ENCODE measurements around the gene ZNF518A.
"Not testable (repeated sequence)": the region's sequence is repeated elsewhere in the genome, so short reads cannot be mapped to it uniquely, and the experiment has no call there.

The ZNF518A gene

DNA sequence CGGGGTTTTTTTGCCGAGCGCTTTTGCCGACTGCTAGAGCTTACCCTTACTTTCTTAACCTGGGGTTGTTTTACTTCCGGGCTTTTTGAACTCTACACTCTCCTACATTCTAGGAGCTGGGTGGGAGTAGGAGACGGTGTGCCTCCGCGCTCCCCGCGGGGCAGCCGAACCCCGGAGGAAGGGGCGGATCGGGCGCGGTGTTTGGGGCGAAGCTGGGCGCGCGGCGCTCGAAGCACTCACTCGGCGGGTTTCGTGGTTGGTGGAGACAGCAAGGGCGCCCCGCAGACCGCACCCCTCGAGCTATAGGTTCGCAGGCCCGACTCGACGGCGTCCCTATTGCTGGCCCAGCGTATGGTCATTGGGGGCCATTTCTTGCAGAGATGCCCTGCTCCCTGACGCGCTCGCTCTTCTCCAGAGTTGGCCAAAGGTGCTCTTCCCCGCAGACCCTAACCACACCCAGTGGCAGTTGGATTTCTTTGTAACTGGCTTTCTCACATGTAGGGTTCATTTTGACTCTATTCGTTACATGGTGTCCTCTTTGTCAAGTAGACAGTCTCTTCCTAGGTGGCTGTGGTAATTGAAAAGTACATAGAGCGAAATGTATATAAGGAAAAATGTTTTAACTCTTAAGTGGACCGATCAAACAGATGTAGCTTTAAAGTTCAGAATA lies 364 bp downstream of the ZNF518A start:
- no peak for FAIRE-seq
- DNase-seq (ENCODE audit: insufficient read length, low spot score): peak; percentile 37

DNA sequence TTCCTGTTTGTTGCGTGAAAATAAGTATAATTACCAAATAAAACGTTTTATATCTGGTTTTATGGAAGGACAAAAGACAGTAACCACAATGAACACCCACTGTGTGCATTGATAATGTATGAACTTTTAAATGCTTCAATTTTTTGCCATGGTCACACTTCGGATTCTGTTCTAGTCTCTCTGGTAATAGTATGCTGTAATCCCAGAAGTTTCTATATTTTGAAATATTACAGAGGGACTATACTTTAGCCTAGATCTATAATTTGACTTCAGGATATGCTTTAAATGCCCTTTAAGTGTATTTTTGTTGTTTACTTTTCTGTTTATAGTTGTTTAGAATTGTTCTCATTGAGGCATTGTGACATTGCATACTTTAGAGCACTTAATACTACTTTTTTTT lies 1.5 kb downstream of the ZNF518A start:
- peak; percentile 68 for FAIRE-seq
- no peak for DNase-seq (ENCODE audit: insufficient read length, low spot score)

- no peak for FAIRE-seq
- no peak for DNase-seq (ENCODE audit: insufficient read length, low spot score)
Measured at GRCh38 chr10:96133135-96133534, 3.0 kb downstream of the ZNF518A start.

- no peak for DNase-seq (ENCODE audit: insufficient read length, low spot score)
- FAIRE-seq: no peak
Measured at GRCh38 chr10:96136810-96137209, 6.7 kb downstream of the ZNF518A start.

DNA sequence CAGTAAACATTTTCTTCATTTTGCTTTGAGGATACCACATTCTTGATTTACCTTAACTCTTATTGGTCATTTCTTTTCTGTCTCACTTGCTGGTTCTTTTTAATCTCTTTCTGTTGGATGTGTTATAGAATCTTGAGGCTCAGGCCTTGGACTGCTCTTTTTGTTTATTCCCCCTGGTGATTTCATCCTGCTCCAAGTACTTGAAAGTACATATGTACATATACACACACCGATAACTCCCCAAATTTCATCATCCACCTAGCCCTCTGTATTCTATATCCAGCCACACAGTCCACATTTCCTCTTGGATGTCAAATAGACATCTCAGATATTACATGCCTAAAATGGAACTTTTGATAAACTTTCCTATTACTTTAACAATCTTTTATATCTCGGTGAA lies 7.5 kb downstream of the ZNF518A start:
- FAIRE-seq: peak; percentile 48
- no peak for DNase-seq (ENCODE audit: insufficient read length, low spot score)

DNA sequence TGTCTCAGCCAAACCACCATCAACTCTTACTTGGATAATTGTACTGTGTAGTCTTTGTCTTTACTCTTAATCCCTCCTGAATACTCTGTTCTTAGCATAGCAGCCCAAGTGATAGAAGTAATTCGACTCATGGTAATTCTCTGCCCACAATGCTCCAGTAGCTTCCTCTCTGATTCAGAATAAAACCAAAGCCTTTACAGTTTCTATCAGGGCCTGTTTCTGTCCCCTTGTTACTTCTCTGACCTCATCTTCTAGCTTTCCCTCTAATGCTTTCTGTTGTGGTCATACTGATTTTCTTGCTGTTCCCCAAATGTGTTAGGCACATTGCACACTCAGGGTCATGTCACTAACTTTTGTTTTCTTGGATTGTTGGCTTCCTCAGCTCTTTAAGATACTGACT lies 8.0 kb downstream of the ZNF518A start:
- DNase-seq (ENCODE audit: insufficient read length, low spot score) (peak; percentile 28), FAIRE-seq (peak; percentile 98)

DNA sequence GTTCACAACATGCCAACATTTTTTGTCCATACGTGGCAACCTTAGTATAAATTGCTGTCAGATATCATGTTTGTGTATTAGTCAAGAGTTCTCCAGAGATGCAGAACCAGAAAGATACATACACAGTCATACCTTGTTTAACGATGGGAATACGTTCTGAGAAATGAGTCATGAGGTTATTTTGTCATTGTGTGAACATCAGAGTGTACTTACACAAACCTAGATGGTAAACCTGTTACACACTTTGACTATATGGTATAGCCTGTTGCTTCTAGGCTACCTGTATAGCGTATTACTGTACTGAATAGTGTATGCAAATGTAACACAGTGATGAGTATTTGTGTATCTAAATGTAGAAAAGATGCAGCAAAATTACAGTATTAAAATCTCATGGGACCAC lies 22.3 kb downstream of the ZNF518A start:
- DNase-seq (ENCODE audit: insufficient read length, low spot score): no peak
- FAIRE-seq: no peak

DNA sequence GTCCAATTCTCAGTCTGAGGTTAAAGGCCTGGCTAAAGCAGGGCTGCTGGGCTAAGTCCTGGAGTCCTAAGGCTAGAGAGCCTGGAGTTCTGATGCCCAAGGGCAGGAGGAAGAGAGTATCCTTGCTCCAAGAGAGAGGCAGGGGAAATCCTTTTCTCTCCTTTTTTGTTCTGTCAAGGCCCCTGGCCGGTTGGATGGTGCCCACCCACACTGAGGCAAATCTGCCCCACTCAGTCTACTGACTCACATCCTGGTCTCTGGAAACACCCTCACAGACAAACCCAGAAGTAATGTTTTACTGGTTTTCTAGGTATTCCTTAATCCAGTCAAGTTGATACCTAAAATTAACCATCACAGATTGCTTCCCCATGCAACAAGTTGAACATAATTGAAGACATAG lies 23.0 kb downstream of the ZNF518A start:
- no peak for DNase-seq (ENCODE audit: insufficient read length, low spot score)

DNA sequence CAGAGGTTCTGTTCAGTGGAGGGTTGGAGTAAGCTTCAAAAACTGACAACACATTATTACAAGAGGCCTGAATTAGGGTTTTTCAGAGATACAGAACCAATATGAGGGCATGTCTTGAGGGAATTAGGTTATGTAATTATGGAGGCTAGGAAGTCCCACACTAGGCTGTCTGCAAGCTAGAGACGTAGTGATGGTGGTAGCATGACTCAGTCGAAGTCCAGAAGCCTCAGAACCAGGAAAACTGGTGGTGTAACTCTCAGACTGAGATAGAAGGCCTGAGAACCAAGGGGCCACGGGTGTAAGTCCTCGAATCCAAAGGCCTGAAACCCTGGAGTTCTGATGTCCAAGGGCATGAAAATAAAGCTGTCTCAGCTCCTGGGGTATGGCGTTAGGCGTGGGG lies 35.6 kb downstream of the ZNF518A start:
- no peak for FAIRE-seq
- no peak for DNase-seq (ENCODE audit: insufficient read length, low spot score)

More for the DNA sequence above, 23.0 kb downstream of the ZNF518A start:
- FAIRE-seq: no peak

- DNase-seq (ENCODE audit: insufficient read length, low spot score) (no peak), FAIRE-seq (no peak)
Measured at GRCh38 chr10:96168546-96168945, 38.4 kb downstream of the ZNF518A start.

DNA sequence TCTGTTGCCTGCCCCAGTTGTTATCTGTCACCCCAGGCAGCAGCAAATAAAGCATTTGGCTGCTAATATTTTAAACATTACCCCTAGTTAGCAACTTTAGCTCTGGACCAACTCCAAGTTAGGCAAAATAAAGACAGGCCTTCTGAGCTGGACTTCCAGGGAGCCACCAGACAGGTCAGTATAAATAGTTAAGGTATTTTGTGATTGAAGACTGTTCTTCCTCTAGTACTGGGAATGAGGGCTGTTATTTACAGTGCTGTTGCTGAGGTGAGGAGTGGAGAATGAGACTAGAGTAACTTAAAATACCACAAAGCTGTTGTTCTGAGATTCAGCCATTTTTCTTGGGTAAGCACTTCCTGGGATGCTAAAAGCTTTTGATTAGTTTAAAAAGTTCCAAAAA lies 40.1 kb downstream of the ZNF518A start:
- DNase-seq (ENCODE audit: insufficient read length, low spot score) (no peak), FAIRE-seq (peak; percentile 42)

GRCh38 chr10:96172666-96173065 lies 42.6 kb downstream of the ZNF518A start:
- no peak for FAIRE-seq

GRCh38 chr10:96176985-96177384 lies 46.9 kb downstream of the ZNF518A start:
- DNase-seq (ENCODE audit: insufficient read length, low spot score) (no peak), FAIRE-seq (no peak)

More at GRCh38 chr10:96172666-96173065, 42.6 kb downstream of the ZNF518A start:
- DNase-seq (ENCODE audit: insufficient read length, low spot score): no peak

- DNase-seq (ENCODE audit: insufficient read length, low spot score): no peak
- no peak for FAIRE-seq
Measured at GRCh38 chr10:96188421-96188820, 58.3 kb downstream of the ZNF518A start.

DNA sequence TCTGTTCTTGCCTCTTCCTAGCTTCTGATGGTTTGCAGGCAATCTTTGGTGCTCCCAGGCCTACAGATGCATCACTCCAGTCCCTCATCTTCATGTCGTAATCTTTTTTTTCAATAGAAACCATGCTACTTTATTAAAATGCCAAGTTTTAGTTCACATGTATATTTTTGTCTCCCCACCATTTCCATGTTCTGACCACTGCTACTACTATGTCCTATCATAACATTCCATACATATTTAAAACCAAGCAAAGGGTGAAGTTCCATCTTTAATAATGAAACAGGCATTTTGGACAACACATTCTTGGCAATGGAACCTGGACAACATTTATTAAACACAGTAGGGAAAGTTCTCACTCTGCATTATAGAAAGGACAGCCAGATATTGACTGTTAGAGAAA lies 58.8 kb downstream of the ZNF518A start:
- DNase-seq (ENCODE audit: insufficient read length, low spot score) (no peak), FAIRE-seq (no peak)

DNA sequence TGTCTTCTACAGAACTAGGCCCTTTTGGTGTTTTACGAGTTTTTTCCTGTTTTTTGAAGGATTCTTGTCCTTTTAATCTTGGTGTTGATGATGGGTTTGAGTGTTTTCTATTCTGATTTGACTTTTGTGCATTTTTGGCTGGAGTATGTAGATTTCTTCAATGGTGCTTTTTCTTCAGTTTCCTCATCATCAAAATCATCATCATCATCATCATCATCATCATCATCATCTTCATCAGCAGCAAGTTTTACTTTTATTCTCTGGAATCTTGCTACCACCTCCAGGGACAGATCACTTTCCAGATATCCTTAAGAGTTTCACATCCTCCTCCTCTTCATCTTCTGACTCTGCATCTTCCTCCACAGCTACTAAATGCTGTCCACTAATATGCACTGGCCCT lies 59.4 kb downstream of the ZNF518A start:
- not testable (repeated sequence) for DNase-seq (ENCODE audit: insufficient read length, low spot score)
- peak; percentile 47 for FAIRE-seq

- DNase-seq (ENCODE audit: insufficient read length, low spot score): no peak
- FAIRE-seq: no peak
Measured at GRCh38 chr10:96201525-96201924, 71.4 kb downstream of the ZNF518A start.

- FAIRE-seq (no peak), DNase-seq (ENCODE audit: insufficient read length, low spot score) (no peak)
Measured at GRCh38 chr10:96205580-96205979, 75.5 kb downstream of the ZNF518A start.

- FAIRE-seq: peak; percentile 98
- DNase-seq (ENCODE audit: insufficient read length, low spot score): peak; percentile 19
Measured at GRCh38 chr10:96208271-96208670, 78.2 kb downstream of the ZNF518A start.

- no peak for DNase-seq (ENCODE audit: insufficient read length, low spot score)
- no peak for FAIRE-seq
Measured at GRCh38 chr10:96208946-96209345, 78.8 kb downstream of the ZNF518A start.

DNA sequence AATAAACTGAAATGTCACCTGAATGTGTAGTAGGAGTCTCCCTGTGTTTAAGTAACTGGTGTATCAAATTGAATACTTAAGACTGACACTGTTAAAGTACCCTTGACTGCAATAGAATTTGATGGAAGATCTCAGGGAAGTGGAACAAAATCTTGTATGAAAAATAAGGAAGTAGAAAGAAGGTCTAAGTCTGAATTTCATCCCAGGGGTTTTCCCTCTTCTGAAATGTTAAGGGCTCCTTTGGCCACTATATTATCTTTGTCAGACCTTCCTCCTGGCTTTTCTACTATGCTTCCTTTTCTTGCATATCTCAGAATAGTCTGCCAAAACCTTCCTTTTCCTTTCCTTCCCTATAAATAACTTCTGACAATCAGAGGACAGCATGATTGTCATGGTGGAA lies 81.7 kb downstream of the ZNF518A start:
- FAIRE-seq (no peak), DNase-seq (ENCODE audit: insufficient read length, low spot score) (no peak)

GRCh38 chr10:96212911-96213310 lies 82.8 kb downstream of the ZNF518A start:
- DNase-seq (ENCODE audit: insufficient read length, low spot score) (no peak), FAIRE-seq (no peak)

Data from GM19239 (cell line).